Measurements from ENCODE around the gene ADCY5. TPM values are rescaled to one million over a fixed set of nuclear protein-coding genes. Genes with fewer than 3 reads are reported as not detected.

The ADCY5 gene
- total RNA-seq, 4 donors from 2014 or later: 3.5 to 44.6 (median 14.5) TPM

DNA sequence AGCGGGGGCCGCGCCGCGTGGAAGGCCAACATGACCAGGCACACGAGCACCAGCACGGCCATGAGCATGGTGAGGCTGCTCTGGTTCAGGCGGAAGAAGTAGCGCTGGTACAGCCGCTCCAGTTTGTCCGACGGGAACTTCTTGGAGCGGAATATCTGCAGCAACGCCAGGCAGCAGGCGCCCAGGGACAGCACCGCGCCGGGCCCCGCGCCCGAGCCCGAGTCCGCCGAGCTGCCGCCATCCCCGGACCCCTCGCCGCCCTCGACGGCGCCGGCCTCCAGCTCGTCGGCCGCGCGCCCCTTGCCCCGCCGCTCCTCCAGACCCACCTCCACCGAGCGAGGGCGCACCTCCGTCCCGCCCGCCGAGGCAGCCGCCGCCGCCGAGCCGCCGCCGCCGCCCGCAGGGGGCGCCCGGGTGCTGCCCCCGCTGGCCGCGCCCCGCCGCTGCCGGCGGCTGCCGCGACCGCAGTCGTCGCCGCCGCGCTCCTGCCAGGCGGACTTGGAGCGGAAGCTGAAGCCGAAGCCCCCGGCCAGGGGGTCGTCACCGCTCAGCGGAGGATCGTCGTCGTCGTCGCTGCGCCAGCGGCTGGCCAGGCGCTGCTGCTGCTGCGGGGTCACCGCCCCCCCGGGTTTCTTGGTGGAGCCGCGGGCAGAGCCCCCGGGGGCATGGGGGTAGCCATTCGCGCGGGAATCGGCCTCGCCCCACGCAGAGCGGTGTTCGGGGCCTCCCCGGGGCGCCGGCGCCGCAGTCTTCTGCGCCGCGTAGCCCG, 957 bp downstream of the ADCY5 start:
- Histone ChIP-seq H3K4me3 (peak overlapping the region; percentile 37 to 64 (median 53)), H3K4me1 (peaks cover 0 to 25% (median 7%) of the 10 kb centered on the region in 4 donors), H3K27me3 (peaks cover 0 to 6% of the 10 kb centered on the region in 2 donors), H3K27ac (peak overlapping the region; percentile 16 to 87 (median 72)), H3K9me3 (no peaks in the 10 kb centered on the region), H3K36me3 (no peaks in the 10 kb centered on the region)
- TF ChIP-seq POLR2A (IDR thresholded peaks at IDR 0.05): no peak
- TF ChIP-seq, protein P1, sequence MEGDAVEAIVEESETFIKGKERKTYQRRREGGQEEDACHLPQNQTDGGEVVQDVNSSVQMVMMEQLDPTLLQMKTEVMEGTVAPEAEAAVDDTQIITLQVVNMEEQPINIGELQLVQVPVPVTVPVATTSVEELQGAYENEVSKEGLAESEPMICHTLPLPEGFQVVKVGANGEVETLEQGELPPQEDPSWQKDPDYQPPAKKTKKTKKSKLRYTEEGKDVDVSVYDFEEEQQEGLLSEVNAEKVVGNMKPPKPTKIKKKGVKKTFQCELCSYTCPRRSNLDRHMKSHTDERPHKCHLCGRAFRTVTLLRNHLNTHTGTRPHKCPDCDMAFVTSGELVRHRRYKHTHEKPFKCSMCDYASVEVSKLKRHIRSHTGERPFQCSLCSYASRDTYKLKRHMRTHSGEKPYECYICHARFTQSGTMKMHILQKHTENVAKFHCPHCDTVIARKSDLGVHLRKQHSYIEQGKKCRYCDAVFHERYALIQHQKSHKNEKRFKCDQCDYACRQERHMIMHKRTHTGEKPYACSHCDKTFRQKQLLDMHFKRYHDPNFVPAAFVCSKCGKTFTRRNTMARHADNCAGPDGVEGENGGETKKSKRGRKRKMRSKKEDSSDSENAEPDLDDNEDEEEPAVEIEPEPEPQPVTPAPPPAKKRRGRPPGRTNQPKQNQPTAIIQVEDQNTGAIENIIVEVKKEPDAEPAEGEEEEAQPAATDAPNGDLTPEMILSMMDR (IDR thresholded peaks at IDR 0.05): peak in 3 of 6 experiments; percentile 23 to 39 (median 29)
- DNase-seq: peak in 1 of 3 donors; percentile 64

DNA sequence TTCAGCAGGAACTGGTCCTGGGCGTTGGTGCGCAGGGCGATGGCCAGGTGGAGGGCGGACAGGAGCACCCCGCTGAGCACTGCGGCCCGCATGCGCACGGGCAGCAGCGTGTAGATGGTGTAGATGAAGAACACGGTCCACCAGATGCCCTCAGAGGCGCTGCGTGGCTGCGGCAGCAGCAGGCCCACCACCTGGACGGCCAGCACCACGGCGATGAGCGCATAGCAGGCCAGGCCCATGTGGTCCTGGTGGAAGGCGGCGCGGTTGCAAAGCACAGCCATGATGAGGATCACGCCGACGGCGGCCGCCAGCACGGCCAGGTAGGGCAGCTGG, 1.5 kb downstream of the ADCY5 start:
- TF ChIP-seq, protein P1 (IDR thresholded peaks at IDR 0.05): no peak
- Histone ChIP-seq H3K4me1 (peaks cover 0 to 25% (median 7%) of the 10 kb centered on the region in 4 donors), H3K9me3 (no peaks in the 10 kb centered on the region), H3K36me3 (no peaks in the 10 kb centered on the region), H3K27me3 (peaks cover 0 to 6% of the 10 kb centered on the region in 2 donors), H3K4me3 (peak overlapping the region; percentile 10 to 64 (median 53)), H3K27ac (peak overlapping the region in 3 of 4 donors; percentile 31 to 87 (median 73))
- no peak for DNase-seq

DNA sequence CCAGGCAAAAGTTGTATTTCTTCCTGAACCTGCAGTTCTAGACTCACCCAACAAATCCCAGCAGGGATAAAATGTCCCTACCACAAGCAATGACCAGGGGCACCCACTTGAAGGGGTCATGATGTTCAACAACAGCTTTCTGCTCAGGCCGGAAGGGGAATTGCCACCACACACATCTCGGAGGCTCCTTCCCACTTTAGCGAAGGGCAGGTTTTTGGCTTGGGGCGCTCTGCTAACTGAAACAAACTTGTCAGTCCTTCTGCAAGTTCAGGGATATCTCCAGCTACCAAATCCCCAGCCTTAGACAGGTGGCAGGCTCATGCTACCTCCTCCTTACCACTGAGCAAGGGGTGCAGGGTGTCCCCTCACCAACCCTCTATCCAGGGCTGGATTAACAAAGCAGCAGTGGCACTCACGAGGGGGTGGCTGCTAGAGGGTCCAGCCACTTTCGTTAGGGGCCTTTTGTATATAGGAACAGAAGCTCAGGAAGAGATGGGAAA, 2.2 kb downstream of the ADCY5 start:
- H3K36me3 ChIP-seq: no peaks in the 10 kb centered on the region
- TF ChIP-seq POLR2A (IDR thresholded peaks at IDR 0.05): no peak
- TF ChIP-seq, protein P1 (IDR thresholded peaks at IDR 0.05): no peak
- no peak for DNase-seq
- peaks cover 0 to 25% (median 7%) of the 10 kb centered on the region in 4 donors for H3K4me1 ChIP-seq
- H3K4me3 ChIP-seq: peak overlapping the region in 1 of 4 donors; percentile 64
- peak overlapping the region in 3 of 4 donors; percentile 10 to 87 (median 30) for H3K27ac ChIP-seq
- no peaks in the 10 kb centered on the region for H3K9me3 ChIP-seq
- H3K27me3 ChIP-seq: peaks cover 0 to 6% of the 10 kb centered on the region in 2 donors

DNA sequence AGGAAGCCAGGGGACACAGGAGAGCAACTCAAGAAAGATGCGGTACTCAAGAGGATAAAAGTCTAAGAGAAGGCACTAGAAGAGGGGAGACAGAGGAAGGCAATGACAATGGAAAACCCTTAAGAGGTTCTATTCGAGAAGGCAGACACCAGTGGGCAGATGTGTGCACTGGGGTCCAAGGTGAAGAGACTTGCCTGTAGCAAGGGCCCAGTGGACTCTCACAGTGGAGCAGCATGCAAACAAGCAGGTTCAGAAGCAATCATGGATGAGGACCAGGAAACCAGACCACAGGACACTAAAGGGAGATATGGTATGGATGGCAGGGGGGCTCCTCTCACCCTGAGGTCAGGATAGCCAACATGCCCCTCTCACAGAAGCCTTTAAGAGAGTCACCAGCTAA, 2.7 kb downstream of the ADCY5 start:
- H3K27ac ChIP-seq: peak overlapping the region in 2 of 4 donors; percentile 10 to 87
- TF ChIP-seq POLR2A (IDR thresholded peaks at IDR 0.05): no peak
- TF ChIP-seq, protein P1 (IDR thresholded peaks at IDR 0.05): no peak
- H3K4me3 ChIP-seq: peak overlapping the region in 1 of 4 donors; percentile 64
- peaks cover 0 to 25% (median 7%) of the 10 kb centered on the region in 4 donors for H3K4me1 ChIP-seq
- no peaks in the 10 kb centered on the region for H3K36me3 ChIP-seq
- DNase-seq: no peak
- H3K27me3 ChIP-seq: peaks cover 0 to 6% of the 10 kb centered on the region in 2 donors
- H3K9me3 ChIP-seq: no peaks in the 10 kb centered on the region

DNA sequence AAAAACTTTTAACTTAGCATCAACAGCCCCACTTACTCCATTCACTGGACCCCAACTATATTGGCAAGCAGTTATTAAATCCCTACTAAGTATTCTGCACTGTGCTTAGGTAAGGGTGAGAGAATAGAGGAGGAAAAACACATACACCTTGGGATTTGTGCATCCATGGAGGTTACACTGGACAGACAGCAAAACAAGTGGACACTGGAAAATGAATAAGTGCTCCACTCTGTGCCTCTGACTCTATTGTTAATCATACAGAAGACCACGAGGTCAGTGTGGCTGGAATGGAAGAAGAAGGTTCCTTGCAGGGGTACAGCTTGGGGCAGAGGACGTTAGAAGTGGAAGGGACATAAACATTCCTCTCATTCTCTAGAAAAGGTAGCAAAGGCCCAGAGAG, 3.2 kb downstream of the ADCY5 start:
- Histone ChIP-seq H3K4me1 (peaks cover 0 to 23% (median 7%) of the 10 kb centered on the region in 4 donors), H3K27me3 (peaks cover 0 to 6% of the 10 kb centered on the region in 2 donors), H3K4me3 (peak overlapping the region in 1 of 4 donors; percentile 64), H3K9me3 (no peaks in the 10 kb centered on the region), H3K36me3 (no peaks in the 10 kb centered on the region), H3K27ac (peak overlapping the region in 1 of 4 donors; percentile 87)
- no peak for TF ChIP-seq POLR2A (IDR thresholded peaks at IDR 0.05)
- TF ChIP-seq, protein P1 (IDR thresholded peaks at IDR 0.05): no peak
- no peak for DNase-seq

All from Peyer's patch (tissue), 4 donors.